GM23338 (cell line): ENCODE results near the gene TMEM43. TPM values are rescaled to one million over a fixed set of nuclear protein-coding genes. Genes with fewer than 3 reads are reported as not detected.

ENCODE experiments used
- ATAC-seq: fragments of 200-7000 bp; cut with Tn5 transposase; 3 replicates; pipeline ENCODE4 v1.9.1; 2020
- DNase-seq: peaks from one replicate; pipeline ENCODE4 v3.0.0-alpha.2; 2015; ENCODE audit warnings: low spot score
- H2AFZ ChIP-seq: fragments of 200-600 bp; sonication (generic); 2 replicates; pipeline ENCODE4 v1.8.0; 2016; ENCODE audit warnings: antibody characterized with exemption, mild to moderate bottlenecking, moderate library complexity
- H3F3A ChIP-seq: fragments of 200-600 bp; sonication (generic); replicated peaks from 2 replicates; pipeline ENCODE4 v1.8.0; 2017; ENCODE audit warnings: antibody characterized with exemption, mixed run types, low read depth
- H3K27ac ChIP-seq: fragments of 200-600 bp; sonication (generic); 2 replicates; pipeline ENCODE4 v1.6.1; 2016; ENCODE audit warnings: low read depth
- H3K27me3 ChIP-seq: fragments of 200-600 bp; sonication (generic); 2 replicates; pipeline ENCODE4 v1.8.0; 2016; ENCODE audit warnings: mild to moderate bottlenecking, mixed run types, moderate library complexity; ENCODE audit not compliant: insufficient read depth
- H3K36me3 ChIP-seq: fragments of 200-600 bp; sonication (generic); 2 replicates; pipeline ENCODE4 v1.8.0; 2016; ENCODE audit warnings: mild to moderate bottlenecking; ENCODE audit not compliant: insufficient read depth
- H3K4me1 ChIP-seq: fragments of 200-600 bp; sonication (generic); 2 replicates; pipeline ENCODE4 v1.8.0; 2016; ENCODE audit warnings: mild to moderate bottlenecking, moderate library complexity; ENCODE audit not compliant: insufficient read depth
- H3K4me2 ChIP-seq: fragments of 200-600 bp; sonication (generic); 2 replicates; pipeline ENCODE4 v1.7.1; 2017; ENCODE audit warnings: mixed run types
- H3K4me3 ChIP-seq: fragments of 200-600 bp; sonication (generic); 2 replicates; pipeline ENCODE4 v1.6.1; 2016; ENCODE audit warnings: mixed run types
- H3K79me2 ChIP-seq: fragments of 200-600 bp; sonication (generic); replicated peaks from 2 replicates; pipeline ENCODE4 v1.8.0; 2017; ENCODE audit warnings: mild to moderate bottlenecking; ENCODE audit not compliant: insufficient read depth
- H3K9me2 ChIP-seq: fragments of 200-600 bp; sonication (generic); 2 replicates; pipeline ENCODE4 v1.8.0; 2017; ENCODE audit not compliant: insufficient read depth
- H4K20me1 ChIP-seq: fragments of 200-600 bp; sonication (generic); replicated peaks from 2 replicates; pipeline ENCODE4 v1.8.0; 2017; ENCODE audit warnings: mild to moderate bottlenecking; ENCODE audit not compliant: insufficient read depth
- H3K27ac Mint-ChIP-seq: 2 replicates; pipeline ENCODE4 v1.8.0; 2020; ENCODE audit warnings: inconsistent platforms, mild to moderate bottlenecking, moderate library complexity, mixed read lengths
- H3K27me3 Mint-ChIP-seq: 3 replicates; pipeline ENCODE4 v1.8.0; 2022; ENCODE audit warnings: low read depth, mild to moderate bottlenecking, moderate library complexity, mixed read lengths, inconsistent platforms; ENCODE audit not compliant: insufficient read depth, poor library complexity
- H3K36me3 Mint-ChIP-seq: 3 replicates; pipeline ENCODE4 v1.8.0; 2021; ENCODE audit warnings: low read depth, mild to moderate bottlenecking, inconsistent platforms, moderate library complexity, mixed read lengths
- H3K4me1 Mint-ChIP-seq: 3 replicates; pipeline ENCODE4 v1.8.0; 2020; ENCODE audit warnings: mild to moderate bottlenecking, inconsistent platforms, mixed read lengths
- H3K4me3 Mint-ChIP-seq: 3 replicates; pipeline ENCODE4 v1.8.0; 2021; ENCODE audit warnings: moderate library complexity, mild to moderate bottlenecking, inconsistent platforms, mixed read lengths
- H3K9me3 Mint-ChIP-seq: 3 replicates; pipeline ENCODE4 v1.8.0; 2020; ENCODE audit warnings: moderate library complexity, mild to moderate bottlenecking, inconsistent platforms, mixed read lengths
- CREB1 ChIP-seq: fragments of 250-450 bp; sonication (Bioruptor Pico); IDR thresholded peaks from 2 replicates; pipeline ENCODE4 v1.5.0; 2020; ENCODE audit warnings: low read depth, mild to moderate bottlenecking, moderate library complexity
- EZH2 ChIP-seq: fragments of 200-600 bp; sonication (generic); IDR thresholded peaks from one replicate; pipeline ENCODE4 v1.8.0; 2017; ENCODE audit warnings: antibody characterized with exemption, mild to moderate bottlenecking, low read depth; ENCODE audit not compliant: unreplicated experiment
- EZH2phosphoT487 ChIP-seq: fragments of 200-600 bp; sonication (generic); IDR thresholded peaks from one replicate; pipeline ENCODE4 v1.8.1; 2018; ENCODE audit warnings: antibody characterized with exemption; ENCODE audit not compliant: unreplicated experiment
- JUNB ChIP-seq: IDR thresholded peaks from one replicate; pipeline ENCODE4 v1.6.1; 2016; ENCODE audit warnings: antibody characterized with exemption; ENCODE audit not compliant: unreplicated experiment
- NANOG ChIP-seq: IDR thresholded peaks from 2 replicates; pipeline ENCODE4 v1.6.1; 2016; ENCODE audit warnings: antibody characterized with exemption, borderline replicate concordance
- POLR2AphosphoS5 ChIP-seq: IDR thresholded peaks from 2 replicates; pipeline ENCODE4 v1.6.1; 2016; ENCODE audit warnings: antibody characterized with exemption, low read depth
- STAT1 ChIP-seq: IDR thresholded peaks from one replicate; pipeline ENCODE4 v1.6.1; 2016; ENCODE audit warnings: antibody characterized with exemption; ENCODE audit not compliant: unreplicated experiment
- ZNF114 ChIP-seq: fragments of 250-450 bp; sonication (Bioruptor Pico); IDR thresholded peaks from 2 replicates; pipeline ENCODE4 v1.5.0; 2020; ENCODE audit warnings: mild to moderate bottlenecking, moderate library complexity
- ZNF331 ChIP-seq: fragments of 250-450 bp; sonication (Bioruptor Pico); IDR thresholded peaks from 2 replicates; pipeline ENCODE4 v1.5.0; 2020; ENCODE audit warnings: low read depth, mild to moderate bottlenecking, moderate library complexity
- polyA plus RNA-seq: library from polyadenylated mRNA; unstranded; fragments of >200 nt; fragmentation: Nextera tagmentation; extraction: Ambion mirVana; gene quantifications from 2 replicates; pipeline ENCODE4 v1.2.1, GENCODE V29; 2016
- total RNA-seq: library from RNA; depleted of rRNA; stranded (reverse); fragments of >200 nt; shearing (Covaris generic); gene quantifications from 2 replicates; pipeline ENCODE4 v1.2.3, GENCODE V29; 2014
- TF ChIP-seq, protein P1 (sequence below): IDR thresholded peaks from 2 replicates; pipeline ENCODE4 v1.6.1; 2016; ENCODE audit warnings: antibody characterized with exemption
- TF ChIP-seq, protein P2 (sequence below): IDR thresholded peaks from one replicate; pipeline ENCODE4 v1.6.1; 2018; ENCODE audit warnings: antibody characterized with exemption; ENCODE audit not compliant: unreplicated experiment
- TF ChIP-seq, protein P3 (sequence below), 2 experiments: fragments of 200-600 bp in 1 of 2; sonication (generic) in 1 of 2; conservative IDR thresholded peaks; 2 replicates each; pipeline versions ENCODE4 v1.5.1 to v1.6.1; 2016 to 2017; ENCODE audit warnings: antibody characterized with exemption in 2 of 2, low read depth in 2 of 2, mild to moderate bottlenecking in 2 of 2, moderate library complexity in 1 of 2
- TF ChIP-seq, protein P4 (sequence below): fragments of 250-450 bp; sonication (Bioruptor Pico); IDR thresholded peaks from 2 replicates; pipeline ENCODE4 v1.5.0; 2020; ENCODE audit warnings: mild to moderate bottlenecking, moderate library complexity

TMEM43 gene
- total and polyA plus RNA-seq, 2 experiments from 2014 or later: 15.9 to 34.7 TPM

DNA sequence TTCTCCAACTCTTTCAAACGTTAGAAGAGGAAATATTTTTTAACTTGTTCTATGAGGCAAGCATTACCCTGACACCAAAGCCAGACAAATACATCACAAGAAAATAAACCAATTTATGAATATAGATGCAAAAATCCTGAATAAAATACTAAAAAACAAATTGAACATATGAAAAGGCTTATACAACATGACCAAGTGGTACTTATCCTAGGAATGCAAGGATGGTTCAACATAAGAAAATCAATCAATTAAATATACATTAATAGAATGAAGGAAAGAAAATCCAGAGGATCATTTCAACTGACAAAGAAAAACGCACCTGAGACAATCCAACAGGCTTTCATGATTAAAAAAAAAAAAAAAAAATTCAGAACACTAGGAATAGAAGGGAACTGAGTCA is 36.4 kb downstream of the TMEM43 start:
- H3K4me2 ChIP-seq: no peak overlapping the region
- no peak overlapping the region for H3K4me3 ChIP-seq
- Mint-ChIP-seq H3K4me1 (no peaks in the 10 kb centered on the region), H3K4me3 (no peak overlapping the region), H3K36me3 (peaks cover 93% of the 10 kb centered on the region), H3K27me3 (peaks cover 2% of the 10 kb centered on the region), H3K9me3 (peaks cover 7% of the 10 kb centered on the region; the same call in 2 of the 3 replicates), H3K27ac (no peak overlapping the region)
- 0 out of 2 replicates have a peak, but pooled peaks cover 3% of the 10 kb centered on the region for H3K79me2 ChIP-seq
- H4K20me1 ChIP-seq: 0 out of 2 replicates have a peak, but pooled peaks cover 3% of the 10 kb centered on the region
- H3K27ac ChIP-seq: no peak overlapping the region
- TF ChIP-seq EZH2 (no peak), STAT1 (no peak), POLR2AphosphoS5 (no peak), CREB1 (CRISPR knock-in tag) (no peak), NANOG (no peak), ZNF114 (CRISPR knock-in tag) (no peak), JUNB (no peak), EZH2phosphoT487 (no peak), ZNF331 (CRISPR knock-in tag) (no peak)
- TF ChIP-seq, protein P1, sequence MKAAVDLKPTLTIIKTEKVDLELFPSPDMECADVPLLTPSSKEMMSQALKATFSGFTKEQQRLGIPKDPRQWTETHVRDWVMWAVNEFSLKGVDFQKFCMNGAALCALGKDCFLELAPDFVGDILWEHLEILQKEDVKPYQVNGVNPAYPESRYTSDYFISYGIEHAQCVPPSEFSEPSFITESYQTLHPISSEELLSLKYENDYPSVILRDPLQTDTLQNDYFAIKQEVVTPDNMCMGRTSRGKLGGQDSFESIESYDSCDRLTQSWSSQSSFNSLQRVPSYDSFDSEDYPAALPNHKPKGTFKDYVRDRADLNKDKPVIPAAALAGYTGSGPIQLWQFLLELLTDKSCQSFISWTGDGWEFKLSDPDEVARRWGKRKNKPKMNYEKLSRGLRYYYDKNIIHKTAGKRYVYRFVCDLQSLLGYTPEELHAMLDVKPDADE: no peak
- TF ChIP-seq, protein P2, sequence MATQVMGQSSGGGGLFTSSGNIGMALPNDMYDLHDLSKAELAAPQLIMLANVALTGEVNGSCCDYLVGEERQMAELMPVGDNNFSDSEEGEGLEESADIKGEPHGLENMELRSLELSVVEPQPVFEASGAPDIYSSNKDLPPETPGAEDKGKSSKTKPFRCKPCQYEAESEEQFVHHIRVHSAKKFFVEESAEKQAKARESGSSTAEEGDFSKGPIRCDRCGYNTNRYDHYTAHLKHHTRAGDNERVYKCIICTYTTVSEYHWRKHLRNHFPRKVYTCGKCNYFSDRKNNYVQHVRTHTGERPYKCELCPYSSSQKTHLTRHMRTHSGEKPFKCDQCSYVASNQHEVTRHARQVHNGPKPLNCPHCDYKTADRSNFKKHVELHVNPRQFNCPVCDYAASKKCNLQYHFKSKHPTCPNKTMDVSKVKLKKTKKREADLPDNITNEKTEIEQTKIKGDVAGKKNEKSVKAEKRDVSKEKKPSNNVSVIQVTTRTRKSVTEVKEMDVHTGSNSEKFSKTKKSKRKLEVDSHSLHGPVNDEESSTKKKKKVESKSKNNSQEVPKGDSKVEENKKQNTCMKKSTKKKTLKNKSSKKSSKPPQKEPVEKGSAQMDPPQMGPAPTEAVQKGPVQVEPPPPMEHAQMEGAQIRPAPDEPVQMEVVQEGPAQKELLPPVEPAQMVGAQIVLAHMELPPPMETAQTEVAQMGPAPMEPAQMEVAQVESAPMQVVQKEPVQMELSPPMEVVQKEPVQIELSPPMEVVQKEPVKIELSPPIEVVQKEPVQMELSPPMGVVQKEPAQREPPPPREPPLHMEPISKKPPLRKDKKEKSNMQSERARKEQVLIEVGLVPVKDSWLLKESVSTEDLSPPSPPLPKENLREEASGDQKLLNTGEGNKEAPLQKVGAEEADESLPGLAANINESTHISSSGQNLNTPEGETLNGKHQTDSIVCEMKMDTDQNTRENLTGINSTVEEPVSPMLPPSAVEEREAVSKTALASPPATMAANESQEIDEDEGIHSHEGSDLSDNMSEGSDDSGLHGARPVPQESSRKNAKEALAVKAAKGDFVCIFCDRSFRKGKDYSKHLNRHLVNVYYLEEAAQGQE: no peak
- TF ChIP-seq, protein P3, sequence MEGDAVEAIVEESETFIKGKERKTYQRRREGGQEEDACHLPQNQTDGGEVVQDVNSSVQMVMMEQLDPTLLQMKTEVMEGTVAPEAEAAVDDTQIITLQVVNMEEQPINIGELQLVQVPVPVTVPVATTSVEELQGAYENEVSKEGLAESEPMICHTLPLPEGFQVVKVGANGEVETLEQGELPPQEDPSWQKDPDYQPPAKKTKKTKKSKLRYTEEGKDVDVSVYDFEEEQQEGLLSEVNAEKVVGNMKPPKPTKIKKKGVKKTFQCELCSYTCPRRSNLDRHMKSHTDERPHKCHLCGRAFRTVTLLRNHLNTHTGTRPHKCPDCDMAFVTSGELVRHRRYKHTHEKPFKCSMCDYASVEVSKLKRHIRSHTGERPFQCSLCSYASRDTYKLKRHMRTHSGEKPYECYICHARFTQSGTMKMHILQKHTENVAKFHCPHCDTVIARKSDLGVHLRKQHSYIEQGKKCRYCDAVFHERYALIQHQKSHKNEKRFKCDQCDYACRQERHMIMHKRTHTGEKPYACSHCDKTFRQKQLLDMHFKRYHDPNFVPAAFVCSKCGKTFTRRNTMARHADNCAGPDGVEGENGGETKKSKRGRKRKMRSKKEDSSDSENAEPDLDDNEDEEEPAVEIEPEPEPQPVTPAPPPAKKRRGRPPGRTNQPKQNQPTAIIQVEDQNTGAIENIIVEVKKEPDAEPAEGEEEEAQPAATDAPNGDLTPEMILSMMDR (conservative IDR thresholded peaks at IDR 0.05; ENCODE audit: low read depth in 2 of 2): no peak
- TF ChIP-seq, protein P4, sequence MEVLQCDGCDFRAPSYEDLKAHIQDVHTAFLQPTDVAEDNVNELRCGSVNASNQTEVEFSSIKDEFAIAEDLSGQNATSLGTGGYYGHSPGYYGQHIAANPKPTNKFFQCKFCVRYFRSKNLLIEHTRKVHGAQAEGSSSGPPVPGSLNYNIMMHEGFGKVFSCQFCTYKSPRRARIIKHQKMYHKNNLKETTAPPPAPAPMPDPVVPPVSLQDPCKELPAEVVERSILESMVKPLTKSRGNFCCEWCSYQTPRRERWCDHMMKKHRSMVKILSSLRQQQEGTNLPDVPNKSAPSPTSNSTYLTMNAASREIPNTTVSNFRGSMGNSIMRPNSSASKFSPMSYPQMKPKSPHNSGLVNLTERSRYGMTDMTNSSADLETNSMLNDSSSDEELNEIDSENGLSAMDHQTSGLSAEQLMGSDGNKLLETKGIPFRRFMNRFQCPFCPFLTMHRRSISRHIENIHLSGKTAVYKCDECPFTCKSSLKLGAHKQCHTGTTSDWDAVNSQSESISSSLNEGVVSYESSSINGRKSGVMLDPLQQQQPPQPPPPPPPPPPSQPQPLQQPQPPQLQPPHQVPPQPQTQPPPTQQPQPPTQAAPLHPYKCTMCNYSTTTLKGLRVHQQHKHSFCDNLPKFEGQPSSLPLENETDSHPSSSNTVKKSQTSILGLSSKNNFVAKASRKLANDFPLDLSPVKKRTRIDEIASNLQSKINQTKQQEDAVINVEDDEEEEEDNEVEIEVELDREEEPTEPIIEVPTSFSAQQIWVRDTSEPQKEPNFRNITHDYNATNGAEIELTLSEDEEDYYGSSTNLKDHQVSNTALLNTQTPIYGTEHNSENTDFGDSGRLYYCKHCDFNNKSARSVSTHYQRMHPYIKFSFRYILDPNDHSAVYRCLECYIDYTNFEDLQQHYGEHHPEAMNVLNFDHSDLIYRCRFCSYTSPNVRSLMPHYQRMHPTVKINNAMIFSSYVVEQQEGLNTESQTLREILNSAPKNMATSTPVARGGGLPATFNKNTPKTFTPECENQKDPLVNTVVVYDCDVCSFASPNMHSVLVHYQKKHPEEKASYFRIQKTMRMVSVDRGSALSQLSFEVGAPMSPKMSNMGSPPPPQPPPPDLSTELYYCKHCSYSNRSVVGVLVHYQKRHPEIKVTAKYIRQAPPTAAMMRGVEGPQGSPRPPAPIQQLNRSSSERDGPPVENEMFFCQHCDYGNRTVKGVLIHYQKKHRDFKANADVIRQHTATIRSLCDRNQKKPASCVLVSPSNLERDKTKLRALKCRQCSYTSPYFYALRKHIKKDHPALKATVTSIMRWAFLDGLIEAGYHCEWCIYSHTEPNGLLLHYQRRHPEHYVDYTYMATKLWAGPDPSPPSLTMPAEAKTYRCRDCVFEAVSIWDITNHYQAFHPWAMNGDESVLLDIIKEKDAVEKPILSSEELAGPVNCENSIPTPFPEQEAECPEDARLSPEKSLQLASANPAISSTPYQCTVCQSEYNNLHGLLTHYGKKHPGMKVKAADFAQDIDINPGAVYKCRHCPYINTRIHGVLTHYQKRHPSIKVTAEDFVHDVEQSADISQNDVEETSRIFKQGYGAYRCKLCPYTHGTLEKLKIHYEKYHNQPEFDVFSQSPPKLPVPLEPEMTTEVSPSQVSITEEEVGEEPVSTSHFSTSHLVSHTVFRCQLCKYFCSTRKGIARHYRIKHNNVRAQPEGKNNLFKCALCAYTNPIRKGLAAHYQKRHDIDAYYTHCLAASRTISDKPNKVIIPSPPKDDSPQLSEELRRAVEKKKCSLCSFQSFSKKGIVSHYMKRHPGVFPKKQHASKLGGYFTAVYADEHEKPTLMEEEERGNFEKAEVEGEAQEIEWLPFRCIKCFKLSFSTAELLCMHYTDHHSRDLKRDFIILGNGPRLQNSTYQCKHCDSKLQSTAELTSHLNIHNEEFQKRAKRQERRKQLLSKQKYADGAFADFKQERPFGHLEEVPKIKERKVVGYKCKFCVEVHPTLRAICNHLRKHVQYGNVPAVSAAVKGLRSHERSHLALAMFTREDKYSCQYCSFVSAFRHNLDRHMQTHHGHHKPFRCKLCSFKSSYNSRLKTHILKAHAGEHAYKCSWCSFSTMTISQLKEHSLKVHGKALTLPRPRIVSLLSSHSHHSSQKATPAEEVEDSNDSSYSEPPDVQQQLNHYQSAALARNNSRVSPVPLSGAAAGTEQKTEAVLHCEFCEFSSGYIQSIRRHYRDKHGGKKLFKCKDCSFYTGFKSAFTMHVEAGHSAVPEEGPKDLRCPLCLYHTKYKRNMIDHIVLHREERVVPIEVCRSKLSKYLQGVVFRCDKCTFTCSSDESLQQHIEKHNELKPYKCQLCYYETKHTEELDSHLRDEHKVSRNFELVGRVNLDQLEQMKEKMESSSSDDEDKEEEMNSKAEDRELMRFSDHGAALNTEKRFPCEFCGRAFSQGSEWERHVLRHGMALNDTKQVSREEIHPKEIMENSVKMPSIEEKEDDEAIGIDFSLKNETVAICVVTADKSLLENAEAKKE: no peak
- DNase-seq (no peak), ATAC-seq (no peak)
- H3K9me2 ChIP-seq: no peaks in the 10 kb centered on the region
- no peak overlapping the region for H2AFZ ChIP-seq
- H3F3A ChIP-seq: no peaks in the 10 kb centered on the region
- no peaks in the 10 kb centered on the region for H3K27me3 ChIP-seq
- H3K36me3 ChIP-seq: peaks cover 57% of the 10 kb centered on the region
- H3K4me1 ChIP-seq: no peaks in the 10 kb centered on the region
